Measurements from ENCODE around the gene TMPRSS11A. TPM values are rescaled to one million over a fixed set of nuclear protein-coding genes. Genes with fewer than 3 reads are reported as not detected.

The TMPRSS11A gene
- total RNA-seq, 4 donors from 2014 or later = not detected

DNA sequence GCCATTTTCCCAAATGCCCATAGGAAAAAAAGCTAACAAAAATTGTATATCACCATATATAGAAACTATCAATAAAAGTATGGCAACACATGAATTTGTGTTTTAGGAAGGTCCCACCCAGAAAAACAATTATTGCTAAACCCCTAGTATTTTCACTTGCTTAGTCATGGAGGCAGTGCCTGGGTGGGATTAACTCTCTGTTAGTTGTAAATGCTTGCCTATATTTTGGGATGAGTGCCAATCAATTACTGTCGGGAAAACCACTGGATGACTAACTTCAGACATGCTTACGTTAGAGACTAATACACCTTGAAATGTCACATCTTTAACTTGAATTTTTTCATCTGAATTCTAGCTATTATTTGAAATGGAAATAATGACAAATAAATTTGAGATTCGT, 33.9 kb downstream of the TMPRSS11A start:
- H3K27ac ChIP-seq = no peak overlapping the region
- no peaks in the 10 kb centered on the region for H3K27me3 ChIP-seq
- no peak overlapping the region for H3K4me3 ChIP-seq
- no peak for DNase-seq
- no peaks in the 10 kb centered on the region for H3K36me3 ChIP-seq
- H3K4me1 ChIP-seq = no peaks in the 10 kb centered on the region
- H3K9me3 ChIP-seq = no peaks in the 10 kb centered on the region
- TF ChIP-seq, protein P1, sequence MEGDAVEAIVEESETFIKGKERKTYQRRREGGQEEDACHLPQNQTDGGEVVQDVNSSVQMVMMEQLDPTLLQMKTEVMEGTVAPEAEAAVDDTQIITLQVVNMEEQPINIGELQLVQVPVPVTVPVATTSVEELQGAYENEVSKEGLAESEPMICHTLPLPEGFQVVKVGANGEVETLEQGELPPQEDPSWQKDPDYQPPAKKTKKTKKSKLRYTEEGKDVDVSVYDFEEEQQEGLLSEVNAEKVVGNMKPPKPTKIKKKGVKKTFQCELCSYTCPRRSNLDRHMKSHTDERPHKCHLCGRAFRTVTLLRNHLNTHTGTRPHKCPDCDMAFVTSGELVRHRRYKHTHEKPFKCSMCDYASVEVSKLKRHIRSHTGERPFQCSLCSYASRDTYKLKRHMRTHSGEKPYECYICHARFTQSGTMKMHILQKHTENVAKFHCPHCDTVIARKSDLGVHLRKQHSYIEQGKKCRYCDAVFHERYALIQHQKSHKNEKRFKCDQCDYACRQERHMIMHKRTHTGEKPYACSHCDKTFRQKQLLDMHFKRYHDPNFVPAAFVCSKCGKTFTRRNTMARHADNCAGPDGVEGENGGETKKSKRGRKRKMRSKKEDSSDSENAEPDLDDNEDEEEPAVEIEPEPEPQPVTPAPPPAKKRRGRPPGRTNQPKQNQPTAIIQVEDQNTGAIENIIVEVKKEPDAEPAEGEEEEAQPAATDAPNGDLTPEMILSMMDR (IDR thresholded peaks at IDR 0.05) = no peak
- TF ChIP-seq POLR2A (IDR thresholded peaks at IDR 0.05) = no peak

DNA sequence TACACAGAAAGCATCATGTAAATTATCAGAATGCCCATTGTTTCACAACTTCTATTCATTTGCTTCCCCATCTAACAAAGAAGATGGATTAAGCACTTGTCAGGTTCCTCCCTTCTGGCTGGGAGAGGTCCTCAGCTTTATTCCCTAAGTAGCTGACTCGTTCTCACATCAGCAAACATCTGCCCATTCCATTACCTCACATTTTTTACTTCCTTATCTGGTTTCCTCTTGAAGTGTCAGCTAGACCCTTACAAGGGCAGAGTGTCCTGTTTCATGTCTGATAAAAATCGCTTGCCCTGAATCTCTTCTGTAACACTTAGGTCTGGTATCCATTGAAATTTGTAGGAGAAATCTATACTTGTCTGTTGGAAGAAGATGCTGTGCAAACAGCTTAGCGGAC, 34.7 kb downstream of the TMPRSS11A start:
- H3K4me1 ChIP-seq = no peaks in the 10 kb centered on the region
- TF ChIP-seq POLR2A (IDR thresholded peaks at IDR 0.05) = no peak
- TF ChIP-seq, protein P1 (IDR thresholded peaks at IDR 0.05) = no peak
- DNase-seq = no peak

DNA sequence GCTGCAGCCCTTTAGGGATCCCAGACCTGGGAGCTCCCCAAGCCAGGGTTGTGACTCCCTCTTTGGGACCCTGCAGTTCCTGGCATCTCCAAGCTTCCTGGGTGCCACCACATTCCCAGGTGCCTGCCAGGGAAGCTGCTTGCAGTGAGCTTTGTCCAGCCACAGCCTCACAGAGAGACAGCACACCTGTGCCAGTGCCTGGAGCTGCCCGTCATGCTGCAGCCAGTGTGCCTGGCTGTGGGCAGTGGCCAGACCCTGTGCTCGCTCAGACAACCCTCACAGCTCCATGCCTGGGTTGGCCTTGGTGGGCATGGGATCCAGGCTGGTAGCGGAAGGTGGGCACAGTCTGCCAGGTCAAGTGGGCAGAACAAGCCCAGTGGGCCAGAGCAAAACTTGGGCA, 36.0 kb downstream of the TMPRSS11A start:
- no peak overlapping the region for H3K4me3 ChIP-seq
- H3K27me3 ChIP-seq = no peaks in the 10 kb centered on the region
- TF ChIP-seq POLR2A (IDR thresholded peaks at IDR 0.05) = no peak
- TF ChIP-seq, protein P1 (IDR thresholded peaks at IDR 0.05) = no peak
- H3K9me3 ChIP-seq = no peaks in the 10 kb centered on the region
- DNase-seq = no peak
- H3K36me3 ChIP-seq = no peaks in the 10 kb centered on the region
- no peaks in the 10 kb centered on the region for H3K4me1 ChIP-seq
- H3K27ac ChIP-seq = no peak overlapping the region

More for the DNA sequence above, 34.7 kb downstream of the TMPRSS11A start:
- H3K36me3 ChIP-seq = no peaks in the 10 kb centered on the region
- H3K9me3 ChIP-seq = no peaks in the 10 kb centered on the region
- H3K27me3 ChIP-seq = no peaks in the 10 kb centered on the region
- no peak overlapping the region for H3K27ac ChIP-seq
- no peak overlapping the region for H3K4me3 ChIP-seq

DNA sequence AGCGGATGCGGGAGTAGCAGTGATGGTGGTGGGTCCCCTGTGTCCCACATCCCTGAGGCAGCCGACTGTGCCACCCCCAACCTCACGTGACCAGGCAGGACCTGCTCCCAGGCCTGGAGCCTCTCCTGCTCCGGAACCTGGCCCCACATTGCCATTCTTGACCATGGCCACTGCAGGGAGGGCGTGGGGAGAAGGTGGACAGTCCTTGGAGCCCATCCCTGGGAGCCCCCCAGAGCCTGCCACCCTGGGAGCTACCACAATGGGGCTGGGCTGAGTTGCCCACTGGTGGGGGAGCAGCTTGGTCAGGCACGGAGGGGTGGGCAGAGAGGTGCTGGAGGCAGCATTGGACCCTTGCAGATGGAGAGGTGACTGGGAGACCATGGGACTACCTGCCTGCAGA, 36.8 kb downstream of the TMPRSS11A start:
- Histone ChIP-seq H3K4me3 (no peak overlapping the region), H3K27ac (no peak overlapping the region), H3K27me3 (no peaks in the 10 kb centered on the region), H3K9me3 (no peaks in the 10 kb centered on the region), H3K4me1 (no peaks in the 10 kb centered on the region), H3K36me3 (no peaks in the 10 kb centered on the region)
- TF ChIP-seq, protein P1 (IDR thresholded peaks at IDR 0.05) = no peak
- no peak for TF ChIP-seq POLR2A (IDR thresholded peaks at IDR 0.05)
- no peak for DNase-seq

DNA sequence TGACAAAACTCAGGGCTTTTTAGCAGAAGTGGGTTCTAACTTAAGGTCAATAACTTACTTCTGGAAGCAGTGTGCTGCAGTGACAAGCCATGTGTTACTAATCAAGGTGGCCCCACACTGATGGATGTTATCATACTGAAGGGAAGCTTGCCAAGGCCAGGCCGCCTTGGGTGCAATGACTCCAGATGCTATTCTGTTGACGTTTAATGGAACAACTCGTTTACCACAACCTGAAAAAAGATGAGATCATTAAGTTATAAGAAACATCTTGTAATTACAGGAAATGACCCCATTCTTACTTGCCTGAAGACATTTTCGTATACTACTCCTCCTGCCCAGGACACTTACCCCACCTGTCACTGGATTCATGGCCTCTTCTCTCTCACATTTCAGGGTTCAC, 40.6 kb downstream of the TMPRSS11A start:
- no peak overlapping the region for H3K27ac ChIP-seq
- no peaks in the 10 kb centered on the region for H3K36me3 ChIP-seq
- no peak overlapping the region for H3K4me3 ChIP-seq
- H3K9me3 ChIP-seq = no peaks in the 10 kb centered on the region
- TF ChIP-seq POLR2A (IDR thresholded peaks at IDR 0.05) = no peak
- TF ChIP-seq, protein P1 (IDR thresholded peaks at IDR 0.05) = no peak
- no peaks in the 10 kb centered on the region for H3K4me1 ChIP-seq
- no peaks in the 10 kb centered on the region for H3K27me3 ChIP-seq
- no peak for DNase-seq

DNA sequence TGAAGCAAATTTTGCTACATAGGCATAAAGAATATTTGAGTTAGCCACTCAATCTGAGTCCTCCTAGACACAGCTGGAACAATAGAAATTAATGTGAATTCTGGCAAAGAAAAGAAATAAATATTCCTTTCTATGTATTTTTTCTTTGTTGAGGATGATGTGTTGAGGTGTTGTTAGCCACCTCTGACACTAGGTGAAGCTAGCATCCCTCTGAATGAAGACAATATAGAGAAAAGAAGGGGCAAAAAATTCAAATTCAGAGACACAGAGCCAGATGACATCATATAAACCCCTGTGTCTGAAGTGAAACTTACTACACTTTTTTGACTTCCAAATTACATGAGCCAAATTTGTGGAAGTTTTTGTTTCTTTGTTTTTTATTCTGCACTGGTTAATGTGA, 44.9 kb downstream of the TMPRSS11A start:
- DNase-seq = no peak
- no peaks in the 10 kb centered on the region for H3K4me1 ChIP-seq
- H3K36me3 ChIP-seq = no peaks in the 10 kb centered on the region
- no peak overlapping the region for H3K27ac ChIP-seq
- no peak overlapping the region for H3K4me3 ChIP-seq
- TF ChIP-seq, protein P1 (IDR thresholded peaks at IDR 0.05) = no peak
- no peak for TF ChIP-seq POLR2A (IDR thresholded peaks at IDR 0.05)
- no peaks in the 10 kb centered on the region for H3K9me3 ChIP-seq
- H3K27me3 ChIP-seq = no peaks in the 10 kb centered on the region
